ENCODE results near the gene NFILZ.

NFILZ gene

GRCh38 chr19:8629996-8630683, at the start of gene NFILZ:
Gene NFILZ (plus strand): TSS chr19:8630633. CDS start chr19:8676766, 46,133 bp downstream.
- no peak for DNase-seq (ENCODE audit: low spot score)

- peak; percentile 79 for DNase-seq (ENCODE audit: low spot score)
Measured at GRCh38 chr19:8580710-8581281, 49.6 kb upstream of the NFILZ start.

GRCh38 chr19:8584965-8585893, 45.2 kb upstream of the NFILZ start:
- DNase-seq (ENCODE audit: low spot score) = no peak

GRCh38 chr19:8585894-8586750, 44.3 kb upstream of the NFILZ start:
- DNase-seq (ENCODE audit: low spot score) = no peak

GRCh38 chr19:8589177-8589714, 41.2 kb upstream of the NFILZ start:
- no peak for DNase-seq (ENCODE audit: low spot score)

GRCh38 chr19:8592231-8593009, 38.0 kb upstream of the NFILZ start:
- no peak for DNase-seq (ENCODE audit: low spot score)

GRCh38 chr19:8593931-8594330, 36.5 kb upstream of the NFILZ start:
- no peak for DNase-seq (ENCODE audit: low spot score)

GRCh38 chr19:8595651-8596050, 34.8 kb upstream of the NFILZ start:
- DNase-seq (ENCODE audit: low spot score) = no peak

- DNase-seq (ENCODE audit: low spot score) = no peak
Measured at GRCh38 chr19:8596168-8596567, 34.3 kb upstream of the NFILZ start.

- no peak for DNase-seq (ENCODE audit: low spot score)
Measured at GRCh38 chr19:8600064-8600463, 30.4 kb upstream of the NFILZ start.

GRCh38 chr19:8600816-8601215, 29.6 kb upstream of the NFILZ start:
- no peak for DNase-seq (ENCODE audit: low spot score)

- no peak for DNase-seq (ENCODE audit: low spot score)
Measured at GRCh38 chr19:8601796-8602195, 28.6 kb upstream of the NFILZ start.

- no peak for DNase-seq (ENCODE audit: low spot score)
Measured at GRCh38 chr19:8605514-8605913, 24.9 kb upstream of the NFILZ start.

GRCh38 chr19:8607386-8607785, 23.0 kb upstream of the NFILZ start:
- no peak for DNase-seq (ENCODE audit: low spot score)

- no peak for DNase-seq (ENCODE audit: low spot score)
Measured at GRCh38 chr19:8608941-8609278, 21.5 kb upstream of the NFILZ start.

- DNase-seq (ENCODE audit: low spot score) = no peak
Measured at GRCh38 chr19:8609279-8610040, 21.0 kb upstream of the NFILZ start.

GRCh38 chr19:8610041-8610935, 20.1 kb upstream of the NFILZ start, which contains the start of gene ADAMTS10:
Gene ADAMTS10 (minus strand): TSS chr19:8610715. CDS start chr19:8605710, 5,005 bp downstream.
- no peak for DNase-seq (ENCODE audit: low spot score)

- no peak for DNase-seq (ENCODE audit: low spot score)
Measured at GRCh38 chr19:8610936-8611300, 19.5 kb upstream of the NFILZ start.

GRCh38 chr19:8611391-8611876, 19.0 kb upstream of the NFILZ start:
- no peak for DNase-seq (ENCODE audit: low spot score)
